Amniotic stem cell (primary cell): ENCODE results near the gene CDC37.

Experiments
- DNase-seq: peaks from one replicate; lab custom pipeline; 2025; lab: John Stamatoyannopoulos, UW

Gene CDC37

DNA sequence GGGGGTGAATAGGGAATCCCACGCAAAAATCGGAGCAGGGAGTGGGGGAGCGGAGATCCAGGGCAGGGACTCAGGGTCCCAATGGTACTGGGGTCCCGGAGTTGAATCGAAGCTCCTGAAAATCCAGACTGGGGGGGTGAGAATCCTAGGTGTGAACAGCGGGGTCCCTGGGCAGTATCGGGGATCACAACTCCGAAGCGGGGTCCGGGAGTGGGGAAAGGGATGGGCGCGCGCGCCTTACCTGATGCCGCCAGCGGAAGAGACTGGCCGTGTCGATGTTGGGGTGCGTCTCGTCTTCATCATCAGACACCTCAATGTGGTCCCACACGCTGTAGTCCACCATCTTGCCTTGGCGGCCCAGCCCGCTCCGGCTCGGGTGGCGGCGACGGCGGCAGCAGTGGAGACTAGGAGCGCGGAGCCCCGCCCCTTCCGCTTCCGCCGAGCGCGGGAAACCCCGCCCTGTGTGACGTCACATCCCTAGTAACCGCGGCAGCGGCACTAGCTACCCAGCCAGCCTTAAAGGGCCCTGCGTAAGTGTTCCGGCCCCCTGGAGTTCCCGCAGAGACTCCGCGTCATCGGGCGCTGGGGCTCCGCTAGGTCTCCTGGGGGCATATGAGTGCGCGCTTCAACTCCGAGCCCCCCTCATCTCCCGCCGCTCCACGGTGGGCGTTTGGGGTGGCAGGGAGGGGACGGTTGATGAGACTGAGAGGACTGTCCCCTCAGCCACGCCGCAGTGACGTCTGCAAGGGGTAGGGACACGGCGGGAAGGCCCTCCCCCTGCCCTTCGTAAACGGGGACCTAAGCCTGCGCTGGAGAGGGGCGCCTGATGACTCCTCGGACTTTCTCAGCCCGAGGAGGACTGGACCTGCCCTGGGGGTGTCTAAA lies at the start of gene CDC37:
TSS of gene CDC37 (minus strand) at position 406 of the 885 bp plus-strand sequence. CDS start at position 343, 63 bp downstream.
- DNase-seq, result peak; percentile 89

DNA sequence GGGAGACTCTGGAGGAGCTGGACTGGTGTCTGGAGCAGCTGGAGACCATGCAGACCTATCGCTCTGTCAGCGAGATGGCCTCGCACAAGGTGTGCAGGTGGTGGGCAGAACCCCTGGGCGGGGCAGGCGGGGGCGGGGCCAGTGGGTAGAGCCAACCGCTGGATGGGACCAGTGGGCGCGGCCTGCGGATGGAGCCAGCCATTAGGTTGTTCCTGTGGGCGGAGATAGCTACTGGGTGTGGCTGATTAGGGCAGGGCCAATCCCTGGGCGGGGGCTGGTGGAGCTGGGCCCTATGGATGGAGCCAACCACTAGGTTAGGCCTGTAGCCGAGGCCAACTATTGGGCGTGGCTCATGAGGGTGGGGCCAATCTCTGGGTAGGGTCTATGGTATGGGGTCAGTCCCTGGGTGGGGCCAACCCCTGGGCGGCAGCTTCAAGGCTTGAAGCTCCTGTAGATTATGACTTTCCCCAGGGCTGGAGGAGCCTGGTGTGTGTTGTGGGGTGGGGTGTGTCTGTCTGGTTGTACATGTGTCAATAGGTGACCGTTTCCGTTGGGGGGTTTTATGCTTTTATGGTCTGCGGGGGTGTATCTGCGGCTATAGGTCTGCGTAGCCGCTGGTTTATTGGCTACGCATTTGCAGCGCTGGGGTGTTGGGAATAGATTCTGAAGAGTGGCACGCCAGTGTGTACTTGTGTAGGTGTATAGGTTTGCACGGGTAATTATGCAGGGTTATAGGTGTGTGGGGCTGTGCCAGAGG lies 47.7 kb upstream of the CDC37 start:
- no peak for DNase-seq

DNA sequence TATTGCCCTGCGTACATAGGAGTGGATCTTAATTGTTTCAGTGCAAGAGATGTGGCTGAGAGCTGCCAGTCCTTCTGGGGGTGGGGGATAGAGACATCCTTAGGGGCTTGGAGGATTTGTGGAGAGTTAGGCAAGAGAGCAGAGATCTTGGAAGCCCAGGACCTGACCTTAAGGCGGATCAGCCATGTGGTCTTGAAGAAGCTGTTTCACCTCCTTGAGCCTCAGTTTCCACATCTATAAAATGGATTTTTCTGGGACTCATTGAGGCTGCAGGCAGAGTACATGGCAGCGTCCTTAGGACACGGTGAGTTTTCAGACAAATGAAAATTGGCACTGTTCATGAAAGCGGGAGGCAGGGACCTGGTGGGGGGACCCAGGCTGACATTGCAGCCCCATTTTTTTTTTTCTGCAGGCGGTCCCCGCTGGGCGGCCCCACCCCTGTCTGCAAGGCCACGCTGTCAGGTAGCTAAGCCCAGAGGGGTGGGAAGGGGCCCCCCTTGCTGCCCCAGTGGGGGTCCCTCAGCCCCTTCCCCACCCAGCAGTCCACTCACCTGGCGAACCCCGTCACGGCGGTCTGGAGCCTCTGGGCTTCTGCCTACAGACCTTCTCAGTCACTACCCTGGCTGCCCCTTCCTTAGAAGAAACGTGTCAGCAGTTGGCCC lies 47.0 kb upstream of the CDC37 start:
- no peak for DNase-seq

DNA sequence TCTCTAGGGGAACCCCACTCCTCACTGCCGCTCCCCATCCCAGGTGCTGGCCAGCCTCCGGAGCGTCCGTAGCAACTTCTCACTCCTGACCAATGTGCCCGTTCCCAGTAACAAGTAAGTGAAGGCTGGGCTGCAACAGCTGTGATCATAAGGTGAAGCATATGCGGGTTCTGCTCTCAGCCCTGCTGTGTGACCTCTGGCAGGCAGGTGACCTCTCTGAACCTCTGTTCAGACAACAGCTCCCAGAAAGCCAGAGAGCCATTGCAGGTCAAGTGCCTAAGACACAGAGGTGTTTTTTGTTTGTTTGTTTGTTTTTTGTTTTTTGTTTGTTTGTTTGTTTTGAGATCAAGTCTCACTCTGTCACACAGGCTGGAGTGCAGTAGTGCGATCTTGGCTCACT lies 45.7 kb upstream of the CDC37 start:
- DNase-seq, result no peak

DNA sequence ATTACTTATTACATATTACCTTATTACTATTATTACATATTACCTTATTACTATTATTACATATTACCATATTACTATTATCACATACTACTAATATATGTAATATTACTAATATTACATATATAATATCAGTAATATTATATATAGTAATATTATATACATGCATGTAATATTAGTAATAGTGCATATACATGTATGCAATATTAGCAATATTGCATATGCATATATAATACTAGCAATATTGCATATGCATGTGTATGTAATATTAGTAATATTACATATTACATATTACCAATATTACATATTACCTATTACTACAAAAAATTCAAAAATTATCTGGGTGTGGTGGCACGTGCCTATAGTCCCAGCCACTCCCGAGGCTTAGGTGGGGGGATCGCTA lies 39.4 kb upstream of the CDC37 start:
- no peak for DNase-seq

DNA sequence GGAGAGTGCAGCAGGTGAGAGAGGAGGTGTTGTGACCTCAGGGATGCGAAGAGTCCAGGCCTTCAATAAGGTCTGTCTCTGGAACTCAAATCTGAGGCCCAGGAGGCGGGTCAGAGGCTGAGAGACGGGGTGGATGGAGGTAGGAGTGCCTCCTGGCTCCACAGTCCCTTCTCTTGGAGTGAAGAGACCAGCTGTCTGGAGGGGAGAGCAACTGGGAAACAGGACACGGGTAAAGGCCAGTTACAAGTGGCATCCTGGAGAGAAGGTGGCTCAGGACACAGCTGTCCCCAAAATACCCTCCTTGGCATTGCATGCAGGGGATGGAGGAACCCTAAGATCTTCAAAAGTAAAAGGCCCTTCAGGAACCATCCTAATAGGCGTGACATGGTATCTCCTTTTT lies 36.2 kb upstream of the CDC37 start:
- no peak for DNase-seq

DNA sequence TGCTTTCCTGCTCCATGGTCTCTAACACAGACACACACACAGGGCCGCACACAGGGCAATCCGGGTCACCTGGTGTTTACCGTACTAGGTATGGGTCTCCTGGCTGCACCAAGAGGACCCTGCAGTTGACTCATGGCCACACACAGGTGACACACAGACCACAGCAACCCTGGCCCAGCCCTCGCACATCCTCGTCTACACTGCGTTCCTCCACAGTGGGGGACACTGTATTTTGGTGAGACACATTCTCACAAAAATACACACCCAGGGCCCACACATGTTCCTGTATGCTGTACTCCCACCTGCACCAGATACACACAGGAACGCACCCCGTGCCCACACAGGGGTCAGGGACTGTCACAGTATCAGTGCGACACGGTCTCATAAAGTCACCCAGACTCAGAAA lies 29.8 kb upstream of the CDC37 start:
- DNase-seq, result no peak

DNA sequence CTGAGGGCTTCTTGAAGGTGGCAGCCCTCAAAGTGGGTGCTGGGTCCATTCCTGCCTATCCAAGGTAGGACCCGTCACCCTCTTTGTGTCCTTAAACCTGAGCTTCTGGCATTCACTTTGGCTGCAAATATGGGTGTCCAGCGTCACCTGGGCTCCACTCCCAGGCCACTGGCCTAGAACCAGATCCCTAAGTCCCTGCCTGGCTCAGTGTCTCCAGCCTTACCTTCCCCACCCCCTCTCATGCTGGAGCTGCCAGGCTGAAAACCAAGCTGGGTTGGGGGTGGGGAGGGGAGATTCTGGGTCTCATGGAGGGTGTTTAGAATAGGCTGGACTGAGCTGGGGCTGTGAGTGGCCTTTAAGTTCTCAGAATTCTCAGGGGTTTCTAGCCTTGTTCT lies 29.4 kb upstream of the CDC37 start:
- DNase-seq, result no peak

DNA sequence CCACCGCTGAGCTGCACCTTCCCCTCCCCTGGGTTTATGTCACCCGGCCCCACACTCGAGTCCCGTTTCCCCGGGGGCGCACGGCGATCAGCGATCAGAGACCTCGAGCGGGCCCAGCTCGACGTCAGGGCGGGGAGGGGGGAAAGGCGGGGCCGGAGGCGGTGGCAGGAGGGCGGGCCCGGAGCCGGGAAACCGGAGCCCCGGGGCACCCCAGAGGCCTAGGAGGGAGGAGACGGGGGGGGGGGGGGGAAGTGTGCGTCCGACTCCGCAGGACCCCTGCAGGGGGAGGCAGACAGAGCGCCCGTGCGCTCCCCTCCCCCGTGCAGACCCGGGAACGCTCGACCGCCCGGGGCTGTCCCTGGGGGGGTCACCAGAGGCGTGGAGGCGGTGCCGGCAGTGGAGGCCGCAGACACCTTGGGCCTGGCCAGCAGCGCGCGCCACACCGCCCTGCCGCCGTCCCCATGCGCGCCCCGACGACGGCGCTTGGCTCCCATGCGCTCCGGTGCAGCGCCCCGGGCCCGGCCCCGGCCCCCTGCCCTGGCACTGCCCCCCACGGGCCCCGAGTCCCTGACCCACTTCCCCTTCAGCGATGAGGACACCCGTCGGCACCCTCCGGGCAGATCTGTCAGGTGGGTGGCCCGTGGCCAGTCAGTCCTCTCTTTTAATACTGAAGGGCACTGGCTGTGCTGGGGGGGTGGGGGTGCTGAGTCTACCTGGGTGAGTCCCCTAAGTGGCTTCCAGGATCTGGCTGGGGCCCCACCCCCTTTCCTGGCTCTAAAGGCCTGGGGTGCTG lies 28.8 kb upstream of the CDC37 start:
- DNase-seq, result no peak

DNA sequence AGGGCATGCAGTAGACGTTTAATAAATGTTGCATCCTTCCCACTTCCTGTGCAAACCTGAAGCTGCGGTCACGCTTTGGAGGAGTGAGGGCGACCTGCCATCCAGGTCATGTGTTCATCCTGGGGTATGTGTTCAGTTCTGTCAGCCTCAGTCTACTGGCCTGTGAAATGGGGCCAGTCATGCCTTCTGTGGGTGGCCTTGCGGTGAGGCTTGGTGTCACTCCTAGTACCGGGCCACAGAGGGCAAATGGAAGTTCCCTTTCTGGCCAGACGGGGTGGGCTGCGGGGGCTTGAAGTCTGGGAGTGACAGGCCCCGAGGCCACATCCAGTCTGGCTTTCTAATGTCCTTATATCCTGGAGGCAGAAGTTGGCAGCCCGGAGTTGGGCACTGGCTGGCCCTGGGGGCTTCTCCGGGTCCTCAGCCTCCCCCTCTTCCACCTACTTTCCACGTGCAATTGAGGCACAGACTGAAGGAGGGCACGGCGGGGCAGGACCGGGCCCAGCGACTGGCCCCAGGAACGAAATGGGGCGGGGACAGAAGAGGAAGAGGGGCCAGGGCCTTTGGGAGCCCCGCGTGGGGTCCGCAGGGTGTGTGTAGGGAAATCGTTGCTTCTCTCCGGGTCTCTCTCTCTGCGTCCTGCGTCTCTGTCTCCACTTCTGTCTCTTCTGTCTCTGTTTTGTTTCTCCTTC lies 28.1 kb upstream of the CDC37 start:
- DNase-seq, result no peak

DNA sequence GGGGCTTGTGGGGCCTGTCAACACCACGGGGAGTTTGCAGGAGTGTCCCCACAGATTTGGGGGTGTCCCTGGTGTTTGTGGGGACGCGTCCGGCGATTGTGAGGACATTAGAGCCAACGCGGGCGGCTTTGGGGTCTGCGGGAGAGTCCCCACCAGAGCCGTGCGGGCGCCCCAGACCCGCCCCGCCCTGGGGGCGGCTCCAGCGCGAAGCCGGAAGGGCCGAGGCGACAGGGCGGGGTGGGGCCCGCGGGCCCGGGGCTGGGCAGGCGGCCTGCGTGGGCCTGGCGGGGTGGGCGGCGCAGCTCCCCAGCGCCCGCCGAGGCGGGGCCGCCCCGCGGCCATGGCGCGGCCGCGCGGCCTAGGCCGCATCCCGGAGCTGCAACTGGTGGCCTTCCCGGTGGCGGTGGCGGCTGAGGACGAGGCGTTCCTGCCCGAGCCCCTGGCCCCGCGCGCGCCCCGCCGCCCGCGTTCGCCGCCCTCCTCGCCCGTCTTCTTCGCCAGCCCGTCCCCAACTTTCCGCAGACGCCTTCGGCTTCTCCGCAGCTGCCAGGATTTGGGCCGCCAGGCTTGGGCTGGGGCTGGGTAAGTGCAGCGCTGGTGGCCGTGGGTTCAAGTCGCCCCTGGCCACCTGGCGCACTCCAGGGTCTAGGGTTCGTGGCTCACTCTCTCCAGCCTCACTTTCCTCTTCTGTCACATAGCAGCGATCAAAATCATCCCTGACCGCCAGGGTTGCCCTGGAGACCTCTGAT lies 27.3 kb upstream of the CDC37 start:
- no peak for DNase-seq

DNA sequence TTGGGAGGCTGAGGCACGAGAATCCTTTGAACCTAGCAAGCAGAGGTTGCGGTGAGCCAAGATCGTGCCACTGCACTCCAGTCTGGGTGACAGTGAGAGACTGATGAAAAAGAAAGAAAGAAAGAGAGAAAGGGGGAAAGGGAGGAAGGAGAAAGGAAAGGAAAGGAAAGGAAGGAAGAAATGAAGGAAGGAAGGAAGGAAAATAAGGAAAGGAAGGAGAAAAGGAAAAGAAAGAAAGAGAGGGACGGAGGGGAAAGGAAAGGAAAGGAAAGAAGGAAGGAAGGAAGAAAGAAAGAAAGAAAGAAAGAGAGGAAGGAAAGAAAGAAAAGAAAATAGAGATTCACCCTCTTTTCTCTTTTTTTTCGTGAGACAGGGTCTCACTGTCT lies 25.6 kb upstream of the CDC37 start:
- DNase-seq, result no peak

DNA sequence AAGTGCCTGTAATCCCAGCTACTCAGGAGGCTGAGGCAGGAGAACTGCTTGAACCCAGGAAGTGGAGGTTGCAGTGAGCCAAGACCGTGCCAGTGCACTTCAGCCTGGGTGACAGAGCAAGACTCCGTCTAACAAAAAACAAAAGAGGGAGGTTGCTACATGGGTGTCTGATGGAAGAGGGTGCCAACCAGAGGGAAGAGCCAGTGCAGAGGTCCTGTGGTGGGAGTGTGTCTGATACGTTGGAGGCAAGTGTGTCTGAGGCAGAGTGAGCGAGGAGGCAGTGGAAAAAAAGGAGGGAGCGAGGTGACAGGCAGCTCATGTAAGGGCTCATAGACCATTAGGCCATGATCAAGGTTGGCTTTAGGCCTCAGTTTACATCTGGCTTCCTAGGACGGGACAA lies 23.8 kb upstream of the CDC37 start:
- DNase-seq, result no peak

DNA sequence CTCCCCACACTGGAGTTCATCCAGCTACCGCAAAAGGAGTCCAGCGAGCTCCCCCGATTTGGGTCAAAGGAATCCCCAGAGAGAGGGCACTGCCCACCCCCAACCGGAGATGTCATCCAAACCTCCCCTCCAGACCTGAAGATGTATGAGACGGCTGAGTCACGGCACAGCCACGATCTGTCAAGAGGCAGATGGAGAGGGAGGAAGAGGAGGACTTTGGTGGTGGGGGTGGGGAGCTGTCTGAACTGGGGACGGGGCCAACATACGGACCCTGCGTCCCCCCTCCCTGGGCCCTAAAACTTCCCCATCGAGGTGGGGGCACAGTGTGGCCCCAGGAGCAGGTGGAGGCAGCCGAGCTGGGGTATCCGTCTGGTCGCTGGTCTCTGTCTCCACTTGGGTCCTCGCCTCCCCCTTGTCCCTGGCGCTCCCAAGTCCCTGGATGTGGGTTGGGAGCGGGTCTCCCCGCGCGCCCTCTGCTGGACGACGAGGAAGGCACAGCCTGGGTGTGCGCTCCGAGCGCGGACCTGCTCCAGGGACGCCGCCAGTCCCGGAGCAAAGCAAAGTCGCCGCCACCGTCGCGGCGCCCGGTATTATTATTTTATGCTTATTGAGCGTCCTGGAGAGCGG lies 20.8 kb upstream of the CDC37 start:
- DNase-seq, result no peak

DNA sequence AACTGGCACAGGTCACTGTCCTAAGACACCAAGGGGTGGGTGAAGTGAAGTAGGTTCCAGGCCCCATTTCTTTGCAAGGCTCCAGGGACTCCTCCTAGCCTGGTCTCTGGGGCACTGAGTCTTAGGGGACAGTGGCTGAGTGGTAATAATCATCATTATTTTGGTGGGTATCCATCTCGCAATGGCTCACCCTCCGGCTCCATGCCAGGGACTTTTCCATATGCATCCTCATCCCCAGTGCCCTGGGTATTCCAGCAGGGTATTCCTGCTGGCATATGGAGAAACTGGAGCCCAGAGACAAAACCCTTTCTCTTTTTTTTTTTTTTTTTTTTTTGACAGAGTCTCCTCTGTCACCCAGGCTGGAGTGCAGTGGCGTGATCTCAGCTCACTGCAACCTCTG lies 19.5 kb upstream of the CDC37 start:
- no peak for DNase-seq

DNA sequence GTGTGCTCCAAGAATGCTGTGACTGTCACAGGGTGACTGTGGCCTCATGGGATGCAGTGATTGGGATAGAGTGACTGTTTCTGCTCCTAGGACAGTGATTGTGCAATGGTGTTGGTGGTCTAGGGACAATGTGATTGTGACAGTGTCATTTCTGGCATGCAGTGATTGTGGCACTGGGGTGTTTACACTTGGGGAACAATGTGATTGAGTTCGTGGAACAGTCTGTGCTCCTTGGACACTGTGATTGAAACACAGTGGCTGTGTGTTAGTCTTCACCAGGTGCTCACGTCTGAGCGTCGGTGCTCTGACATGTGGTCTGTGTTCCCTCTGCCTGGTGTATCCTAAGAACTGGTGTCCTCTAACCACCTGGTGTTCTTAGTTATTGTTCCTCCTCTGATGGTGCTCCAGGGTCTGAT lies 18.7 kb upstream of the CDC37 start:
- no peak for DNase-seq

DNA sequence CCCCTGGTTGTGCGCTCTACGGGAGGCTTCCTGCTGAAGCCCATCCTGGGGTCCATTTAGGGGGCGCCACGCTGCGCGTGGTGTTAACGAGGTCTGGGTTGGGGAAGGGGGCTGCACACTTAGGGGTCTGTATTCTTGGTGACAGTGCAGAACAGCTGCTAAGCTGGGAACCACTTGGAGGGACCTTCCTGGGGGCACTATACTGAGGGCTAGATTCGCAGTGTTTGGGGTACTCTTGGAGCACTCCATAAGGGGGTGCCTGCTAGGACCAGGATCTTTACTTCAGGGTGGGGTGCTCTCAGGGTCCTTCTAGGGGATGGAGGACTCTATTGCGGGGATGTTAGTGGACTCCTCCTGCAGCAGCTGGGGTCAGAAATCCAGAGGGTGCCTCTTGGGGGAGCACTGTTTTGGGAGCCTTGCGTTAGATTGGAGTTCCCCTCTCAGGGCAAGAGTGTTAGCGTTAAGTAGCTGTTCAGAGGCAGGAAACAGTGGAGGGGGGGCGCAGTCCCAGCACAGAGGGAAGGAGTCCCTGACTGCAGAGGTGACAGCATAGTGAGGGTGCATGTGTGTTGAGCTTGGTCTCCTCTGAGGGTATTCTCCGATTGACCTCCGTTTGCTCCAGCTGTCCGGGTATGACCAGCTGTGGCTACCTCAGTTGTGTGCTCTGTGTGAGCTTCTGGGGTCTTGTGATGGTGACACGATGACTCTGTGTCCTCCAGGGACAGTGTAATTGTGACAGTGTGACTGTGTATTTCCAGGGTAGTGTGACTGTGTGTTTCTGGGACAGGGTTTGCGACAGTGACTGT lies 18.1 kb upstream of the CDC37 start:
- no peak for DNase-seq

DNA sequence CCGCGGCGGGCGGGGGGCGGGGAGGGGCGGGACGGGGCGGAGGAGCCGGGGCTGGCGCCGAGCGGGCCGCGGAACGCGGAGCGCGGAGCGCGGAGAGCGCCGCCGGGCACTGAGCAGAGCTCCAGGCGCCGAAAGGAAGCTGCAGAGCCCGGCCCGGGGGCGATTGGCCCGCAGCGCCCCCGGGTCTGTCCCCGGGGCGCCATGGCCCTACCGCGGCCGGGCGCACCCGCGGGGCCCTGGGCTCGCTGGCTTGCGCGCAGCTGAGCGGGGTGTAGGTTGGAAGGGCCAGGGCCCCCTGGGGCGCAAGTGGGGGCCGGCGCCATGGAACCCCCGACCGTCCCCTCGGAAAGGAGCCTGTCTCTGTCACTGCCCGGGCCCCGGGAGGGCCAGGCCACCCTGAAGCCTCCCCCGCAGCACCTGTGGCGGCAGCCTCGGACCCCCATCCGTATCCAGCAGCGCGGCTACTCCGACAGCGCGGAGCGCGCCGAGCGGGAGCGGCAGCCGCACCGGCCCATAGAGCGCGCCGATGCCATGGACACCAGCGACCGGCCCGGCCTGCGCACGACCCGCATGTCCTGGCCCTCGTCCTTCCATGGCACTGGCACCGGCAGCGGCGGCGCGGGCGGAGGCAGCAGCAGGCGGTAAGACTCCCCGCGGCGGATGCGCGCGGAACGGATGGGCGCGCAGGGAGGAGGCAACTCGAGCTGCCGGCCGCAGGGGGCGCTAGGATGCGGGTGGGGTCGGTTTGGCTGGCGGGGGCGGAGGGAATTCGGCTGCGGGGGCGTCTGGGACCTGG lies 17.3 kb upstream of the CDC37 start, which contains the start of gene PDE4A:
TSS of gene PDE4A (plus strand) at position 95 of the 796 bp plus-strand sequence. CDS start at position 322, 227 bp downstream.
- DNase-seq, result no peak
